Fibroblast of the conjunctiva (primary cell): ENCODE measurements around the gene IGLL5.
"Not testable (repeated sequence)": the region's sequence is repeated elsewhere in the genome, so short reads cannot be mapped to it uniquely, and the experiment has no call there.

Experiments used
- DNase-seq: peaks from one replicate; pipeline ENCODE4 v3.0.0-alpha.2; 2010; ENCODE audit warnings: low read depth

The IGLL5 gene

GRCh38 chr22:22900527-22901205 lies 13.1 kb downstream of the IGLL5 start:
- not testable (repeated sequence) for DNase-seq

GRCh38 chr22:22901578-22902218 lies 14.1 kb downstream of the IGLL5 start:
- no peak for DNase-seq

GRCh38 chr22:22902247-22903001 lies 14.8 kb downstream of the IGLL5 start:
- no peak for DNase-seq

- no peak for DNase-seq
These were observed 15.8 kb downstream of the IGLL5 start for GRCh38 chr22:22903355-22903777.

GRCh38 chr22:22903781-22904192 lies 16.2 kb downstream of the IGLL5 start:
- DNase-seq, result not testable (repeated sequence)

GRCh38 chr22:22904736-22905135 lies 17.1 kb downstream of the IGLL5 start:
- DNase-seq, result not testable (repeated sequence)

- not testable (repeated sequence) for DNase-seq
These were observed 18.8 kb downstream of the IGLL5 start for GRCh38 chr22:22906391-22906790.

GRCh38 chr22:22906907-22907550 lies 19.4 kb downstream of the IGLL5 start:
- no peak for DNase-seq

GRCh38 chr22:22907551-22908494 lies 20.2 kb downstream of the IGLL5 start:
- DNase-seq, result no peak

GRCh38 chr22:22908495-22908861 lies 20.9 kb downstream of the IGLL5 start:
- no peak for DNase-seq

GRCh38 chr22:22908941-22909604 lies 21.5 kb downstream of the IGLL5 start:
- DNase-seq, result no peak

GRCh38 chr22:22909605-22910271 lies 22.1 kb downstream of the IGLL5 start:
- DNase-seq, result no peak

GRCh38 chr22:22910272-22911240 lies 22.9 kb downstream of the IGLL5 start:
- DNase-seq, result no peak

GRCh38 chr22:22911327-22912134 lies 23.9 kb downstream of the IGLL5 start:
- DNase-seq, result no peak

- DNase-seq, result no peak
These were observed 24.7 kb downstream of the IGLL5 start for GRCh38 chr22:22912135-22912987.

- DNase-seq, result no peak
These were observed 25.3 kb downstream of the IGLL5 start for GRCh38 chr22:22912988-22913253.

GRCh38 chr22:22913989-22914388 lies 26.4 kb downstream of the IGLL5 start:
- DNase-seq, result no peak
